Bronchial epithelial cell (primary cell): ENCODE data around the gene NHEJ1. TPM values are rescaled to one million over a fixed set of nuclear protein-coding genes. Genes with fewer than 3 reads are reported as not detected.

Experiments
- DNase-seq: peaks from one replicate; pipeline ENCODE4 v3.0.0-alpha.2; 2010; ENCODE audit warnings: low read depth
- FAIRE-seq: peaks from 2 replicates; lab custom pipeline; 2011; peaks lifted over from hg19 to GRCh38; lab: Jason Lieb, UNC
- H3K27me3 ChIP-seq: 2 replicates; pipeline ENCODE4 v1.5.1; 2011; ENCODE audit warnings: low read length; ENCODE audit not compliant: control insufficient read depth, insufficient read depth
- H3K36me3 ChIP-seq: 2 replicates; pipeline ENCODE4 v1.5.1; 2011; ENCODE audit warnings: low read length; ENCODE audit not compliant: control insufficient read depth, insufficient read depth
- H3K4me3 ChIP-seq: 2 replicates; pipeline ENCODE4 v1.5.1; 2011; ENCODE audit warnings: mild to moderate bottlenecking, low read depth, low read length, control low read depth
- total RNA-seq: library from RNA; depleted of rRNA; stranded (reverse); fragments of >200 nt; gene quantifications from 2 replicates; pipeline ENCODE4 v1.2.1, GENCODE V29; 2014
- TF ChIP-seq, protein P1 (sequence below): IDR thresholded peaks from 2 replicates; pipeline ENCODE4 v1.5.1; 2011; ENCODE audit warnings: mild to moderate bottlenecking, moderate library complexity, low read length, control low read depth, inconsistent platforms; ENCODE audit not compliant: insufficient read depth, severe bottlenecking

Gene NHEJ1
- total RNA-seq, 1 donor from 2014 or later: 22.1 TPM

DNA sequence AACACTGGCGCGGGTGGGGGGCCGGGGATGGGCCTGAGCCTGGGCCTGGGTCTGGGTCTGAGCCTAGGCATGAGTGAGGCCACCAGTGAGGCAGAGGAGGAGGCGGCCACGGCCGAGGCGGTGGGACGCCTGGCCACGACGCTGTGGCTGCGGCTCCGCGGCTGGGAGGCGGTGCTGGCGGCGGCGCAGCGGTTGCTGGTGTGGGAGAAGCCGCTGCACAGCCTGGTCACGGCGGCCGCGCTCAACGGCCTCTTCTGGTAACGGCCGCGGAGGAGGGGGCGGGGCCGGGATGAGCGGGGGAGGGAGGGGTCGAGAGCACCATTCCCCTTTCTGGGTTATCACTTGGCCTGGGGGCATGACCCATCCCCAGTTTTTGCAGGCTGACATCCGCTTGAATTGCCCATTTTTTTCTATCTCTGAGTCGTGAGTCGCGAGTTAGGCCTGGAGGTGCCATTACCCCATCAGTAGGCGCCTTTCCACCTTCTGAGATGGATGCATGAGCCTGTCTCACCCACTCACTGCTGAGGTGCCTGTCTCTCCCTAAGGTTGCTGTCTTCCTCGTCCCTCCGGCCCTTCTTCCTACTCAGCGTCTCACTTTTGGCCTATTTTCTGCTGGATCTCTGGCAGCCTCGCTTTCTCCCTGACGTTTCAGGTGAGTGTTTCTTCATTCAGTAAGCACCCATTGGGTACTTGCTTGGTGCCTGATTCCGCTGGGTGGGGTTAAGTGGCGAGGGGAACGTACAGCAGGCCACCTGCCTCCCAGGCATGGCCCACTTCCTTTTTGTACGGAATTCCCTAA is 18.0 kb upstream of the NHEJ1 start:
- TF ChIP-seq, protein P1, sequence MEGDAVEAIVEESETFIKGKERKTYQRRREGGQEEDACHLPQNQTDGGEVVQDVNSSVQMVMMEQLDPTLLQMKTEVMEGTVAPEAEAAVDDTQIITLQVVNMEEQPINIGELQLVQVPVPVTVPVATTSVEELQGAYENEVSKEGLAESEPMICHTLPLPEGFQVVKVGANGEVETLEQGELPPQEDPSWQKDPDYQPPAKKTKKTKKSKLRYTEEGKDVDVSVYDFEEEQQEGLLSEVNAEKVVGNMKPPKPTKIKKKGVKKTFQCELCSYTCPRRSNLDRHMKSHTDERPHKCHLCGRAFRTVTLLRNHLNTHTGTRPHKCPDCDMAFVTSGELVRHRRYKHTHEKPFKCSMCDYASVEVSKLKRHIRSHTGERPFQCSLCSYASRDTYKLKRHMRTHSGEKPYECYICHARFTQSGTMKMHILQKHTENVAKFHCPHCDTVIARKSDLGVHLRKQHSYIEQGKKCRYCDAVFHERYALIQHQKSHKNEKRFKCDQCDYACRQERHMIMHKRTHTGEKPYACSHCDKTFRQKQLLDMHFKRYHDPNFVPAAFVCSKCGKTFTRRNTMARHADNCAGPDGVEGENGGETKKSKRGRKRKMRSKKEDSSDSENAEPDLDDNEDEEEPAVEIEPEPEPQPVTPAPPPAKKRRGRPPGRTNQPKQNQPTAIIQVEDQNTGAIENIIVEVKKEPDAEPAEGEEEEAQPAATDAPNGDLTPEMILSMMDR: no peak
- peak overlapping the region; percentile 85 for H3K4me3 ChIP-seq
- no peaks in the 10 kb centered on the region for H3K27me3 ChIP-seq
- H3K36me3 ChIP-seq: peaks cover 35% of the 10 kb centered on the region
- FAIRE-seq (no peak), DNase-seq (peak; percentile 12)

DNA sequence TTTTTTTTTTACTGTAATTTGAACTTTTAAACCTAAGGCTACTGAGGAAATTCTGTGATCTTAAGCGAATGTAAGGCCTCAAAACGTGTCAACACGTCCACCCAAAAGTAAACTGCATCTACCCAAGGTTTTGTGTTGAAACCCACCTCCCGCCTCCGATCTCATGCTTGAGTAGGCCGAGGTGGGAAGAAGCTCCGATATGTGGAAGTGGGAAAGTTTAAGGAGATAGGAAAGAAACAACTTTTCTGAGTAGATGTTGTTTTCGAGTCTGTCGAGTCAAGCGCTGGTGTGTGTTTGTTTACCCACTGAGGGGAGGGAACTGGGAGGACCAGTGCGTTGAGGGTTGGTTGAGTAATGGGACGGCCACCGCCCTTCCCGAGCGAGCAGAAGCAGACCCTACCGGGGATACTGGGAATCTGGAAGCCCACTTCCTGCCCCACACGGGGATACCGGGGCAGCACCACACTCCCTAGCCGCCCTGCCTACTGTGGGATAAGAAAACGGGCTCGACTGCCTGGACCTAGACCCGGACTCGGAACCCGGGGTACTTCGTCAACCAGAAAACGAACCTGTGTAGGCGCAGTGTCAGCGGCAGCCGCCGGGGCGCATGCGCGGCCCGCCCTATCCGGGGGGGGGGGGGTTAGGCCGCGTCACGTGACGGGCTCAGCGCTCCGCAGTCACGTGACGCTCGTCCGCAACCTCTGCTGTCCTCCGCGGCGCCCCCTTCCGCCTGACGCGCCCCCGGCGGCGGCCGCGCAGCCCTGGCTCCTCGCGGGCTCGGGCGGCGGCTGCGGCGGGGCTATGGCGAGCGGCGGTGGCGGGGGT is 17.1 kb upstream of the NHEJ1 start, which contains the start of gene RETREG2:
TSS of gene RETREG2 (plus strand) at position 724 of the 825 bp plus-strand sequence. CDS start at position 802, 78 bp downstream.
- peak; percentile 90 for DNase-seq
- Histone ChIP-seq H3K27me3 (no peaks in the 10 kb centered on the region), H3K4me3 (peak within 1 kb of the TSS; percentile 85), H3K36me3 (peaks cover 32% of the 10 kb centered on the region)
- no peak for FAIRE-seq
- TF ChIP-seq, protein P1: peak; percentile 39

DNA sequence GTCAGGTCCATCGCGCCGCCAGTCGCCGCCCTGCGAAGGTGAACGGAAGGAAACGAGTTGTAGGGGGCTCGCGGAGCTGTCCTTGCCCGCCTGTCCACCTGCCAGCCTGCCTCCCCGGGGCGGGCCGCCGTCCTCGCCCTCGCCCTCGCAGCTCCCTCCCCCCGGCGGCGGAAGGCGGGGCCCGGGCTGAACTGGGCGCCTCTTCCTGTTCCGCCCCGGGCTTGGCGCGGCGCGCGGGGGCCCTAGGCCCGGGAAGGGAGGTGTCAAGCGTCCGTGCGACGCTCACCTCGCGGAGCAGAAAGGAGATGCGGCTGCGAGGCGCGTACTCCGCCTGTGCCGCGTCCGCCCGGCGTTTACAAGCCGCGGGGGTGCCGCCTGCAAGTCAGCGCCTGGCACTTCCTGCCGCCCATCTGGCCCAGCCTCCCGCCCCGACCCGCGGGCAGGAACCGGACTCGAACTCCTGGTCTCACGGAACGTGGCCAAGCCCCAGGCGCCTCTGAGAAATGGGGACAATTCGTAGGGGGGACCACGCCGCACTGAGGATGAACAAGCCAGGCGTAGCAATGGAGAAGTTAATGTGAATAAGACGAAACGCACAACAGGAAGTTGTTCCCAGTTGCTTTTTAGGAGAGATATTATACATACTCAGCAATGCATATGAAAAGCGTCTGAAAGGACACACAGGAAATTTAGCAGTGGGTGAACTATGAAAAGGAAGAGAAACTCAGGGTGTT is 16.4 kb upstream of the NHEJ1 start, which contains the start of gene CNPPD1:
TSS of gene CNPPD1 (minus strand) at position 108 of the 734 bp plus-strand sequence. CDS start at position 11, 97 bp downstream.
- FAIRE-seq: no peak
- Histone ChIP-seq H3K36me3 (peaks cover 25% of the 10 kb centered on the region), H3K27me3 (no peaks in the 10 kb centered on the region)

DNA sequence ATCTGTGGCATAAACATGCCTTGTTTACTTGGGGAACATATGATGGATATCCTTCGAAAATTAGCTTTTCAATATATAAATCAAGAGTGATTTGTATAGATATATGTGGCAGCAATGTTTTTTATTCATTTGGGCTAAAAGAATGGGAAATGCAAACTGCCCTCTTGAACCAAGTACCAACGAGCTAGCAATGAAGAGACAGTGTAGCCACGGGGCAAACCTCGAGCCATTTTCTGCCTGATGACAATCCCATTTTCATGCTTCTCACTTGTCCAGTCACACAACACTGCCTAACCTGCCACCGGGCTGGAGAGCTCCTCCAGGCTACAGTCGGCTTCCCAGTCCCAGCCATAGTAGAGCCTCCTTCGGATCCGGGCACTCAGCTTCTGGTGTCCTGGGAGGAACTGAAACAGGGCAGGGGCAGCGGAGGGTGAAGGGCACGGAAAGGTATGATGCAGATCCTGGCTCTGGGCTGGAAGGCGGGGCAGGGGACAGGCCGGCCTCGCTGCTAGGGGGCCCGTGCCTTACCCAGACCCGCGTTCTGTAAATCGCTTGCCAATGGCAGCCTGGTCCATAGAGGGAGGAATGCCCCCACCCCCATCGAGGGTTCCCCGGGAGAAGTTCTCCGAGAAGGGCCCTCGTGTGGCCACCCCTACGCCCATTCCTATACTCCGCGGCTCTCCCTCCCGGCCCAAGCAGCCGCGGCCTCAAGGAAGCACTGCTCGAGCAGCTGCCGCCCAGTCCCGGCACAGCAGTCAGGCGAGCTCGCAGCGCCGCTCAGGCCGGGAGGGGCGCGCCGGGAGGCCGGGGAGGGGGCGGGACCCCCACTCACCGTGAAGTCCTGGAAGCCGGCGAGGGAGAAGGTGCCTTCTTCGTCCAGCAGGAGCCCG is 15.6 kb upstream of the NHEJ1 start:
- FAIRE-seq: no peak

More for the DNA sequence above, 16.4 kb upstream of the NHEJ1 start, which contains the start of gene CNPPD1:
- DNase-seq: peak; percentile 68
- H3K4me3 ChIP-seq: peak within 1 kb of the TSS; percentile 85
- TF ChIP-seq, protein P1: no peak

More for the DNA sequence above, 15.6 kb upstream of the NHEJ1 start:
- Histone ChIP-seq H3K27me3 (no peaks in the 10 kb centered on the region), H3K36me3 (peaks cover 19% of the 10 kb centered on the region), H3K4me3 (peak overlapping the region; percentile 85)
- DNase-seq: peak; percentile 12
- TF ChIP-seq, protein P1: peak; percentile 16
